SU-DHL-6 (cell line): Measurements from ENCODE around the gene HHAT.

Experiments
- CTCF ChIP-seq: fragments of 200-600 bp; sonication (generic); IDR thresholded peaks from one replicate; pipeline ENCODE4 v1.5.1; 2017; ENCODE audit warnings: antibody characterized with exemption, mild to moderate bottlenecking, low read length, moderate library complexity; ENCODE audit not compliant: insufficient read depth, poor library complexity, severe bottlenecking
- EZH2phosphoT487 ChIP-seq: fragments of 200-600 bp; sonication (generic), shearing (Covaris generic); conservative IDR thresholded peaks from 2 replicates; pipeline ENCODE4 v1.6.1; 2018; ENCODE audit warnings: mild to moderate bottlenecking, antibody characterized with exemption, low read length, moderate library complexity, mixed read lengths

GRCh38 chr1:210469441-210469840 lies 140.7 kb downstream of the HHAT start:
- TF ChIP-seq CTCF (no peak), EZH2phosphoT487 (no peak)
